A673 (cell line): Measurements from ENCODE around the gene AFF1. TPM values are rescaled to one million over a fixed set of nuclear protein-coding genes. Genes with fewer than 3 reads are reported as not detected.

Source experiments
- BruUV-seq: library from RNA; stranded (reverse); fragments of 400-500 nt; replicated peaks from 2 replicates; lab custom pipeline; 2021; lab: Mats Ljungman, UMichigan
- CTCF ChIA-PET: fragments of 300-600 bp; sonication (Branson Sonifier 250); formaldehyde crosslinking; loops from one replicate; lab custom pipeline; 2022; ENCODE audit warnings: antibody characterized with exemption; lab: Charles Lee
- POLR2A ChIA-PET: fragments of 300-600 bp; sonication (Branson Sonifier 250); formaldehyde crosslinking; loops from one replicate; lab custom pipeline; 2022; ENCODE audit warnings: antibody characterized with exemption; ENCODE audit not compliant: low non-redundant PET; lab: Charles Lee
- DNase-seq: peaks from one replicate; pipeline ENCODE4 v3.0.0-alpha.2; 2015; ENCODE audit warnings: low spot score
- H3K27ac ChIP-seq: fragments of 200-600 bp; sonication (generic); 2 replicates; pipeline ENCODE4 v1.5.1; 2016; ENCODE audit warnings: mixed run types, low read depth, mild to moderate bottlenecking, mixed read lengths, antibody characterized with exemption, low read length; ENCODE audit not compliant: poor library complexity, severe bottlenecking
- H3K27me3 ChIP-seq: fragments of 200-600 bp; sonication (generic); replicated peaks from 2 replicates; pipeline ENCODE4 v1.6.1; 2017; ENCODE audit warnings: mixed run types, low read depth, mild to moderate bottlenecking, mixed read lengths, antibody characterized with exemption, low read length; ENCODE audit not compliant: insufficient read depth, poor library complexity
- H3K36me3 ChIP-seq: fragments of 200-600 bp; sonication (generic); 2 replicates; pipeline ENCODE4 v1.6.1; 2016; ENCODE audit warnings: mixed run types, mild to moderate bottlenecking, mixed read lengths, antibody characterized with exemption, low read length; ENCODE audit not compliant: insufficient read depth, poor library complexity, severe bottlenecking
- H3K4me1 ChIP-seq: fragments of 200-600 bp; sonication (generic); 2 replicates; pipeline ENCODE4 v1.6.1; 2017; ENCODE audit warnings: mixed run types, mild to moderate bottlenecking, mixed read lengths, antibody characterized with exemption, low read length; ENCODE audit not compliant: insufficient read depth, poor library complexity, severe bottlenecking
- H3K4me3 ChIP-seq: fragments of 200-600 bp; sonication (generic); 2 replicates; pipeline ENCODE4 v1.5.1; 2016; ENCODE audit warnings: low read depth, mixed run types, mild to moderate bottlenecking, mixed read lengths, low read length; ENCODE audit not compliant: poor library complexity, severe bottlenecking
- H3K9me3 ChIP-seq: fragments of 200-600 bp; sonication (generic); 2 replicates; pipeline ENCODE4 v1.6.1; 2016; ENCODE audit warnings: mixed run types, low read depth, mild to moderate bottlenecking, mixed read lengths, antibody characterized with exemption, low read length; ENCODE audit not compliant: poor library complexity, severe bottlenecking
- EZH2 ChIP-seq: fragments of 200-600 bp; sonication (generic); IDR thresholded peaks from 2 replicates; pipeline ENCODE4 v1.6.1; 2017; ENCODE audit warnings: borderline replicate concordance, low read depth, mild to moderate bottlenecking, mixed read lengths, antibody characterized with exemption, low read length; ENCODE audit not compliant: poor library complexity, severe bottlenecking
- intact Hi-C: fragments of 100-400 bp; cut with micrococcal nuclease; formaldehyde crosslinking; loops from one replicate; pipeline ENCODE4 v1.10.0; 2022; ENCODE audit not compliant: unreplicated experiment
- total RNA-seq: library from RNA; stranded (reverse); gene quantifications from 2 replicates; pipeline ENCODE4 v1.2.3, GENCODE V29; 2021
- TF ChIP-seq, protein P1 (sequence below): fragments of 300-800, 200-600 bp; sonication (generic); conservative IDR thresholded peaks from 2 replicates; pipeline ENCODE4 v1.5.1; 2017; ENCODE audit warnings: low read depth, mild to moderate bottlenecking, antibody characterized with exemption, low read length, moderate library complexity, mixed read lengths

AFF1 gene
- total RNA-seq, 1 experiment from 2014 or later = 60.1 TPM

DNA sequence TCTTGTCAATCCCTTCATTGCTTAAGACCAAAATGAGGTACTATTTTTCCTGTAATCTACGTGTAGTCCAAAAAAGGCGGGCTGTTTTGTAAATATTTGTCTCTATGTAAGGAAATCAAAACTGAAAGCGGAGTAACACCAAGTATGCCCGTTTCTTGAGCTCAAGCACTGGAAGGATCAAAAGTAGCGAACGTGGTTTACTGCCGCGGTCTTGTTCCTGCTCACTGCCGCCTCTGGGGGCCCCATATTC is 71.5 kb downstream of the AFF1 start:
- TF ChIP-seq, protein P1, sequence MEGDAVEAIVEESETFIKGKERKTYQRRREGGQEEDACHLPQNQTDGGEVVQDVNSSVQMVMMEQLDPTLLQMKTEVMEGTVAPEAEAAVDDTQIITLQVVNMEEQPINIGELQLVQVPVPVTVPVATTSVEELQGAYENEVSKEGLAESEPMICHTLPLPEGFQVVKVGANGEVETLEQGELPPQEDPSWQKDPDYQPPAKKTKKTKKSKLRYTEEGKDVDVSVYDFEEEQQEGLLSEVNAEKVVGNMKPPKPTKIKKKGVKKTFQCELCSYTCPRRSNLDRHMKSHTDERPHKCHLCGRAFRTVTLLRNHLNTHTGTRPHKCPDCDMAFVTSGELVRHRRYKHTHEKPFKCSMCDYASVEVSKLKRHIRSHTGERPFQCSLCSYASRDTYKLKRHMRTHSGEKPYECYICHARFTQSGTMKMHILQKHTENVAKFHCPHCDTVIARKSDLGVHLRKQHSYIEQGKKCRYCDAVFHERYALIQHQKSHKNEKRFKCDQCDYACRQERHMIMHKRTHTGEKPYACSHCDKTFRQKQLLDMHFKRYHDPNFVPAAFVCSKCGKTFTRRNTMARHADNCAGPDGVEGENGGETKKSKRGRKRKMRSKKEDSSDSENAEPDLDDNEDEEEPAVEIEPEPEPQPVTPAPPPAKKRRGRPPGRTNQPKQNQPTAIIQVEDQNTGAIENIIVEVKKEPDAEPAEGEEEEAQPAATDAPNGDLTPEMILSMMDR = no peak
- TF ChIP-seq EZH2 = no peak
- DNase-seq = no peak
- Histone ChIP-seq H3K4me1 (peaks cover 30% of the 10 kb centered on the region), H3K27ac (peak overlapping the region; percentile 96), H3K9me3 (no peaks in the 10 kb centered on the region), H3K4me3 (peak overlapping the region; percentile 92), H3K27me3 (no peaks in the 10 kb centered on the region), H3K36me3 (no peaks in the 10 kb centered on the region)
- intact Hi-C loops = loop anchor here (5.0 kb wide), 4 partner anchors 39 to 86 kb away; partner anchors contain the start of gene AFF1
- ChIA-PET CTCF (interaction anchor here (1.5 kb wide), 1 partner anchor 84 kb away, joined by 4 read pairs; no protein-coding TSS in a partner anchor), POLR2A (interaction anchor here (0.8 kb wide), 1 partner anchor 61 kb away, joined by 3 read pairs; no protein-coding TSS in a partner anchor)
- BruUV-seq = TSS peak; percentile 90

DNA sequence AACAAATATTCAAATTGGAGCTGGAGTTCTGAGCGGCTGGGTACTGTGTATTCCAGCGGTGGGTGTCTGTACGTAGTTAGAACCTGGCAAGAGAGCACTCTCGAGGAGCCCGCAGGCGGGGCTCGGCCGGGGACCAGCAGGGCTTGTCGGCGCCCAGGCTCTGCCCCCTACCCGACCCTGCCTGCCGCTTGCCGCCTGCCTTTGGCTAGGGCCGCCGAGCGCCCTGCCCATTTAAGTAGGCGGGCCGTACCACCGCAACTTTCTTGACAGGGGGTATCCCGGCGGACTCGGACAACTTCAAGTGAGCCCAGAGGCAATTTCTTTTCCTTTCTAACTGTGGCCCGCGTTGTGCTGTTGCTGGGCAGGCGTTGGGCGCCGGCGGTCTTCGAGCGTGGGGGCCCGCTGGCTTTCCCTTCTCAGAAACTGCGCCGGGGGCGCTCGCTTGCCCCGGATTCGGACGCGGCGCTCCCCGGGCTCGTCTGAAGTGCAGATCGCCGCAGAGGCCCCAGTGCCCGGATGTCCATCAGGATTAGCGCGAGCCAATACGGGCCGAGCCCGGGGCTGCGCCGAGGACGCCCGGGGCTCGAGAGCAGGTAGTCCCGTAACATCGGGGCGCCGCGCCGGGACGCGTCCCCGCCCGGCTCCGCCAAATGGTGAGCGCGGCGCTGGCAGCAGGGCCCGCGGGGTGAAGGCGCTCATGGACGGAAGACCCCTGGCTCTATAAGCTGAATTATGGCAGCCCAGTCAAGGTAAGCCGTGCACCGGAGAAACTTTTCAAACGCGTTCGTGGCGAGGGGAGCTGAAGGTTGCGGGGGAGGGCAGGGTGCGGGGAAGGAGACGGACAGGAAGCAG is 72.1 kb downstream of the AFF1 start:
- no peak for TF ChIP-seq EZH2
- TF ChIP-seq, protein P1 = no peak
- DNase-seq = peak; percentile 88
- CTCF ChIA-PET = interaction anchor here (1.5 kb wide), 1 partner anchor 85 kb away, joined by 4 read pairs; no protein-coding TSS in a partner anchor
- Histone ChIP-seq H3K27me3 (no peaks in the 10 kb centered on the region), H3K27ac (peak overlapping the region; percentile 96), H3K4me1 (peaks cover 30% of the 10 kb centered on the region), H3K36me3 (no peaks in the 10 kb centered on the region), H3K9me3 (no peaks in the 10 kb centered on the region), H3K4me3 (peak overlapping the region; percentile 92)
- BruUV-seq = no TSS peak
- POLR2A ChIA-PET = interaction anchor here (0.8 kb wide), 1 partner anchor 61 kb away, joined by 3 read pairs; no protein-coding TSS in a partner anchor
- intact Hi-C loops = loop anchor here (5.0 kb wide), 4 partner anchors 40 to 85 kb away; partner anchors contain the start of gene AFF1

DNA sequence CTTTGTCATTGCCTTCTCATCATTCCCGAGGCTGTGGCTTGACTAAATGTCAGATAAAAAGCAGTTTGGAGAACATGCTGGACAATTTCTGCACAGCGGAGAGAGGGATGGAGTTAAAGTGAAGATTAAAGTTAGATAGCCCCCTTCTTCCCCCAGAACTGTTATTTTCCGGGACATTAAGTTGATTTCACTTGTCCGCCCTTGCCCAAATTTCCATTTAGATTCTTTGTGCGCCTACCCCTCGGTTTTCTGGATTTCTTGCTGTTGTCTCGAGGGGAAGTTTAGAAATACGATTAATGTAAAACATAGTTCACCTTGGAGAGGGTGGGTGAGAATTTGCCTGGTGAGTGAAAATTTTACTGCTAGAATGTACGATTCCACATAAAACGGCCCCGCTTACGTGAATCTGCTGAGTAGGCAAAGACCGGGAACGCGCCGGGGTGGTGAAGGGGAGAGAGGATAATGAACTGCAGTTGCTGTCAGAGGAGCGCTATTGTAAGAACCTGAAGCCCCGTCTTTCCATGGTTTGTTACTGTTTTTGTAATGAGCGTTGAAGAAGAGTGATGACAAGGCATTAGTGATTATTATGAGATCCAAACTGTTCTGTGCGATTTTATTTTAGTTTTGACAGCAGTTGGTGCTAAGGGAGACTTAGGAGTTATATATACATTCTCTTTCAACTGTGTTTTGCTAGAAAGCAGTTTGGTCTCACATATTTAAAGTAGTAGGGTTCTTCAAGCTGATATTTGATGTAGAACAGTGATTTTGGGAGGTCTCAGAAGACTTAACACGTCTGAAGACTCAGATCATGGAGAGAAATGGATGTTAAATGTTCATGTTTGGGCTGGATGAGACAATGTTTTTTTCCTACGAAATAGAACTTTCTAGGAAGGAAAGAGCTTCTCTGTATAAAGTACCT is 73.0 kb downstream of the AFF1 start:
- peaks cover 36% of the 10 kb centered on the region for H3K4me1 ChIP-seq
- no peaks in the 10 kb centered on the region for H3K9me3 ChIP-seq
- peak overlapping the region; percentile 92 for H3K4me3 ChIP-seq
- TF ChIP-seq, protein P1 = no peak
- no peak for TF ChIP-seq EZH2
- POLR2A ChIA-PET = no interaction called here
- intact Hi-C loops = loop anchor here (5.0 kb wide), 4 partner anchors 40 to 85 kb away; partner anchors contain the start of gene AFF1
- BruUV-seq = TSS peak; percentile 43
- peak overlapping the region; percentile 96 for H3K27ac ChIP-seq
- H3K36me3 ChIP-seq = no peaks in the 10 kb centered on the region
- DNase-seq = peak; percentile 59
- no peaks in the 10 kb centered on the region for H3K27me3 ChIP-seq
- CTCF ChIA-PET = no interaction called here
